Measurements from ENCODE around the gene CTIF.

CTIF gene

DNA sequence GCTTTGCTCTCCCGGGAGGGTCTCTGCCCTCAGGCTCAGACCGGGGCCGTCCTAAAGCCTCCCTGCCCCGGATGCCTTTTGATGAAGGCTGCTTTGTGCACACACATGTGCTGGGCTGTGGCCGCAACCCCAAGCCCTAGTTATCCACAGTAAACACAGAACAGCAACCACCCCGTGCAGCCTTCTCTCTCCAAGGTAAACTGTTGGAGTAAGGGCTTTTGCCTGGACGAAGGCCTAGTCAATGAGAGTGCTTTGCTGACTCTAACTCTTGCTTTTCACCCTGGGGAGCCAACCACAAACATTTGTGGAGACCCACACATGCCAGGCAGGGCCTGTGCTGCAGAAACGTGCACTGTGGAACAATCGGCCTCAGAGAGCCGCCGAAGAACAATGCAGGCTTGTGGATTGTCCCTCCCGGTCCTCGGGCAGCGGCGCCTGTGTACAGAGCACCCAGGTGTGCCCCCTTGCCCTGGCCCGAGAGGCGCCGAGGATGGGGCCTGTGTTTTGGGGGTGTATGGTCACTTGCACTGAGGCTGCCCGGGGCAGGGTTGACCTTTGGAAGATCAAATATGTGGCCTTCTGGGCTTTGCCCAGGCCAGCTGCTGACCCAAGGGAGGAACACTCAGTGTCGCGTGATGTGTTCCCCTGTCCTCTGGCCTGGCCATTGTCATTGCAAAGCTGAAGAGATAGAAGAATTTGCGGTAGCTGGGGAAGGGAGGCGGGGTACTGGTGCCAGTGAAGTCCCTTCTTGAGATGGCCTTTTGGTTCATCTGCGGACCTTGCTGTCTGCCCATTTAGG is 37.0 kb downstream of the CTIF start:
- DNase-seq, result no peak

DNA sequence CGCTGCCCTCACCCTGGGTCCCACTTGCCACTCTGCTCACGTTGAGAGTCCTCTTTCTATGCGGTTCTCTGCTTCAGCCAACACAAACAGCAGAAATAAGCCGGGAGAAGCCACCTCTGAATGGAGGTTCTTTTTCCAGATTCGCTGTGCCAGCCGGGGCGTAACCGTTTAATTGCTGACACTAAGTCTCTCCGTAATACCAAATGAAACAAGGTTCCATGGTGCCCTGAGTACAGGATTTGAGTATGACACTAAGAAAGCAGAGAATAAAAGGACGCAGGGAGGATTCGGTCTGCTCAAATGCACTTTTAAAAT is 37.6 kb downstream of the CTIF start:
- no peak for DNase-seq

- no peak for DNase-seq
Measured at GRCh38 chr18:48577478-48578190, 38.8 kb downstream of the CTIF start.

GRCh38 chr18:48578289-48578688 is 39.5 kb downstream of the CTIF start:
- no peak for DNase-seq

DNA sequence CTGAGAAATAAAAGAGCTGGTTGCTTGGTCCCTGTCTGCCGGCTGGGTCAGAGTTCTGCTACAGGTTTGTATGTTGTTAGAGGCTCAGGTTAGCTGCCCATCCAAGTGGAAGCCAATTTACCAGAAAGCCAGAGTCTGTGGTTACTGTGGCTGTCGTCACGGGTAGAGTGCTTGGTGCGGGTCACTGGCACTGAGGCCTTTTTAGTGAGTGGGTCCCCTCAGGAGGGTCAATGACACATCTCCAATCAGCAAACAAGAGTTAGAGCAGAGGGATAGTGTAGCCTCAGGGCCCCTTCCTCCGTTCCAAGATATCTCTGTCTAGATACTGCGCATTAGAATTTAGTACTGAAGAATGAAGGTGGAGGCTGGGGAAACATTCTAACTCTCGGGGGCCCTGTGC is 41.2 kb downstream of the CTIF start:
- no peak for DNase-seq

- no peak for DNase-seq
Measured at GRCh38 chr18:48580782-48581181, 42.0 kb downstream of the CTIF start.

GRCh38 chr18:48581206-48581605 is 42.4 kb downstream of the CTIF start:
- DNase-seq, result no peak

DNA sequence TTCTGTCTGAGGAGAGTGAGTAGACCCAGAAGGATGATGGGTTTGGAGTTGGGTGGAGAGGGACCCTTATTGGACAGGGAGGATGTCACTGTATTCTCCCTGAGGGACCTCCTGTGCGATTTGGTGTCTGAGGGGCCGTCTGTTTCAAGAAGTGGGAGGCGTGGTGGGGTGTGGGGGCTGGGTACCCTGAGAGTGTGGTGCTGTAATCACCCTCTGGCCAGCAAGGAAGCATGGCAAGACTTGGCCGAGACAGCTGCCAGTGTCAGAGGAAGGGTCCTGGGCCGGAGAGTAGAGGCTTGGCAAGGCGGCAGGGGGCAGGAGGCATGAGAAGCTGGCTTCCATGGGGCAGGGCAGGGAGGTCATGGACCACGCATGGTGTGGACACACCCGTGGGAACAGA is 43.1 kb downstream of the CTIF start:
- no peak for DNase-seq

- no peak for DNase-seq
Measured at GRCh38 chr18:48582946-48583345, 44.1 kb downstream of the CTIF start.

DNA sequence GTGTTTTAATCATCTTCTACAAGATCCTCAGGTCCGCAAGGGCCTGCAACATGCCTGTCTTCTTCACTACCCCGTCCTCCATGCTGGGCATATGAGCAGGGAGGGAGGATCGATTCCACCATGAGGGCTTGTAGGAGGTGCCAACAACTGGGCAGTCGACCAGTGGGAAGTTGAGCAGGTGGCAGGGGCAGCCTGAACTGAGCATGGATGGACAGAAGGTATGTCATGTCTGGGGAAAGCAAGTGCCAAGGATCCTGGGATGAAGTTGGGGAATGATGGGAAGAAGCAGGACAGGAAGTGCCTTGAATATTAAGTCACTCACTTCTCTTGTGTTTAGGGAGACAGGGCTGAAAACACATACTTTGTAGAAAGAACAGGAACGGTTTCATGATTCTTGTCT is 44.7 kb downstream of the CTIF start:
- DNase-seq, result no peak

DNA sequence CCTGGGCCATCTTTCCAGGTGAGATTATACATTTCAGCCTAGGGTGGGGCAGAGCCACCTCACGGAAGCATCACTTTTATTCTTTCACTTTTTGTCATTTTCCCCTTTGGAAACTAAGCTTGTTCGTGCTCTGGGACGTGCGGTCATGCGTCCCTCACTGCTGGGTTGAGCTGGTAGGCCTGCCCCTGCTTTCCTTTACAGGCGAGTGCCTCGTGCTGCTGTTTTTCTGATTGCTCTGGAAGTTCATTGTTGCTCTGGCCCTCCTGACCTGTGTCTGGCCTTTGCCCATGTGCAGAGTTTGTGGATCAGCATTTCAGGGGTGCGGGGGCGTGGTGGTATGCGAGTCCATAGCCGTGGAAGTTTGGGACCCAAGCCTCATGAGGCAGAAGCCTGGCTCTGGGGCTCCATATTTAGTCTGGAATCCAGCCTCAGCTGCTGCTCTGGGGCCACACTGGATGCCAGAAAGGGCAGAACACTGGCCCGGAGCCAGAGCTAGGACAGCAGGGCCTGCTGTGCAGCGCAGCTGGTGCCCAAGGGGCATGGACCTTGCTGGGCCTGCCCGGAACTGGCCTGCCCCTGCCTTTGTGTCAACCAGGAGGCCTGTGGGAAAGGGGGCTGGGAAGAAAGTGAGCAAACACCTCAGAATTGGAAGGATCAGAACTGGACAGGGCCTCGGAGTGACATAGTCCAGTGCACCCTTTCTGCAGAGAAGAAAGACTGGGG is 51.1 kb downstream of the CTIF start:
- no peak for DNase-seq

- no peak for DNase-seq
Measured at GRCh38 chr18:48590678-48591077, 51.8 kb downstream of the CTIF start.

- no peak for DNase-seq
Measured at GRCh38 chr18:48592540-48593171, 53.8 kb downstream of the CTIF start.

GRCh38 chr18:48594471-48595094 is 55.8 kb downstream of the CTIF start:
- no peak for DNase-seq

- no peak for DNase-seq
Measured at GRCh38 chr18:48595703-48596218, 56.9 kb downstream of the CTIF start.

DNA sequence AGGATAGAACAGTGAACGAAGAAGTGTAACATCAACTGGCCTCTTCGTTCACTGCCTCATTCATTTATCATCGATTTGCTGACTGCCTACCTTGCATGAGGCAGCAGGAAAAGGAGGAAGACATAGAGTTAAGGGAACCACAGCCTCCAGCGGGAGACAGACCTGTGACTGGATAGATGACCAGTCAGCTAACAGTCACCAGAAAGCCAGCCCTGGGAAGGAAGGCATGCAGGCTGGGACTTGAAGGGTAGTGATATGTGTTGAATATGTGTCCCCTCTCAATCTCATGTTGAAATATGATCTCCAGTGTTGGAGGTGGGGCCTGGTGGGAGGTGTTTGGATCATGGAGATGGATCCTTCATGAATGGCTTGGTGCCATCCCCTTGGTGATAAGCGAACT is 58.3 kb downstream of the CTIF start:
- DNase-seq, result no peak

DNA sequence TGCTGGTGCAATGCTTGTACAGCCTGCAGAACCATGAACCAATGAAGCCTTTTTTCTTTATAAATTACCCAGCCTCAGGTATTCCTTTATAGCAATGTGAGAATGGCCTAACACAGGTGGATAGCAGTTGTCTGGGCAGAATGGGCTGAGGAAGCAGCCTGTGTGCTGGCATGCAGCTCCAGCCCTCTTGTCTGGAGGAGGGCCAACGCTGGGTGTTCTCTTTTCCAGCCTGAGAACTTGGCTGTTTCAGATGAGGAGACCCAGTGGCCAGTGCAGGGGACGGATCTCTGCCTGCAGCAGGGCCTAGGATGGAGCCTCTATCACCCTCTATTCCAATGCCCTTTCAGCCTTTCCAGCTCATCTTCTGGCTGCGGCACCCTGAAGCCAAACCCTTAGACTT is 58.8 kb downstream of the CTIF start:
- no peak for DNase-seq

DNA sequence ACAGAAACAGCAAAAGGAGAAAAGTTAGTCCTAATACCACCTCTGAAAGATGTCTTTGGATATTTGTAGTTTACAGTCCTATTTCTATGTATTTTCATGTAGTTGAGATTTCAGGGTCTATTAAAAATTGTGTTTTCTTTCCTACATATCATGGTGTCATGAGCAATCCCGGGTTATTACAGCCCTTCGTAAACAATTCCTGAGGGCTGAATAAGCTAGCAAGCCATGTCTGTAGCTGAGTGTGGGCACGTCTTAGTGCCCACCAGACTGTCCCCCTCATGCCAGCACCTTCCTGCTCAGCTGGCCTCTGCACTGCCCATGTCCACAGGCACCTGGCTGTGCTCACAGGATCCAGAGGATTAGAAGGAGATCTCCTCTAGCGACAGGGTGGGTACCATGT is 60.6 kb downstream of the CTIF start:
- DNase-seq, result no peak

GRCh38 chr18:48600046-48600445 is 61.2 kb downstream of the CTIF start:
- DNase-seq, result no peak

- no peak for DNase-seq
Measured at GRCh38 chr18:48600456-48601090, 61.7 kb downstream of the CTIF start.

DNA sequence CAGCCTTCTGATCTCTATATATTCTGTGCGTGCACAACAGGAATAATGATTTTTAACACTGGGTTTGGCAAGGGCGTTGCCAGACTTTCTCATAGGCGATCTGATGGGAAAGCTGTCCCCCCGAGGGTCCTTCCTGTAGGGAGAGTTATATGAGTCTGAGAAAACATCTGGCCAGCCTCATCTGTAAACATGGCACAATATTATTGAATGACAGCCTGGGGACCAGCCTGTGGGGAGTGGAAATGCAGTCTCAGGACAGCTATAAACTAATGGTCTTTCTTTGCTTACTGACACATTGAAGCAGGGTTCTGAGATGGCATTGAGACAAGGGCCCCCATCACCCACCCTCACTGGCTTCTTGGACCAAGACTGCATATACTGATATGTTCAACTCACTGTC is 62.5 kb downstream of the CTIF start:
- no peak for DNase-seq

DNA sequence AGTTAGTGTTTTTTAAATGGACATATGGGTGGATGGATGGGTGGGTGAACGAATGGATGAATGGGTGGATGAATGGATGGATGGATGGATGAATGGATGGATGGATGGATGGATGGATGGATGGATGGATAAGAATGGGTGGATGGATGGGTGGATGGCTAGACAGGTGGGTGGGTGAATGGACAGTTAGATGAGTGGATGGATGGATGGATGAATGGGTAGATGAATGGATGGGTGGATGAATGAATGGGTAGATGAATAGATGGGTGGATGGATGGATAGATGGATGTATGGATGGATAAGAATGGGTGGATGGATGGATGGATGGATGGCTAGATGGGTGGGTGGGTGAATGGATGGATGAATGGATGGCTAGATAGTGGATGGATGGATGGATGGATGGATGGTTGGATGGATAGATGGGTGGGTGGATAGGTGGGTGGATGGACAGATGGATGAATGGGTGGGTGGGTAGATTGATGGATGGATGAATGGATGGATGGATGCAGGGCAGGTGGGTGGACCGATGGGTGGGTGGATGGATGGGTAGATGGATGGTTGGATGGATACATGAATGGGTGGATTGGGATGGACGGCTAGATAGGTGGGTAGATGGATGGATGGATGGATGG is 64.0 kb downstream of the CTIF start:
- DNase-seq, result no peak

Data from activated gamma-delta T cell (primary cell).